NCI-H748 treated with DMSO at 0.1 percent for 48 hours (cell line): ENCODE measurements around the gene BDH1.
"Not testable (repeated sequence)": the region's sequence is repeated elsewhere in the genome, so short reads cannot be mapped to it uniquely, and the experiment has no call there.

Experiments used
- DNase-seq: peaks from one replicate; lab custom pipeline; 2025; lab: John Stamatoyannopoulos, UW

The BDH1 gene

GRCh38 chr3:197520311-197521276 lies 35.2 kb downstream of the BDH1 start:
- no peak for DNase-seq

DNA sequence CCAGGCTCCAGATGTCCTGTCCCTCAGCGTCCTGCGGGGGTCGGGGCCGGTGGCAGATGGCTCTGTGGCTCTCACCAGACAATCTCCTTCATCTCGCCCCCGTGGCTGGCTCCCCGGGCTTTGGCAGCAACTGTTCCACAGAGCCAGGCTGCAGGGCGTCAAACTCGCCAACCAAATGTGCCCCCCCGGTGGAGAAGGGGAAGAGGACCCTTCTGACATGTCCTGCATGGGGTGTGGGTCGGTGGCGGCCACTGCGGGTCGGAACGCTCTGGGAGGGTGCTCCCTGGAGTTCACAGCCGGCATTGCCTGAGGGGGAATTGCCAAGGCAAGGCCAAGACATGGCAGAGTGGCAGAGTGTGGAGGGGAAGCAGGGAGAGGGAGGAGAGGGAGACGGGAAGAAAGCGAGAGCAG lies 36.0 kb downstream of the BDH1 start:
- DNase-seq: no peak

- DNase-seq: no peak
These were observed 36.8 kb downstream of the BDH1 start for GRCh38 chr3:197518881-197519421.

- DNase-seq: not testable (repeated sequence)
These were observed 37.7 kb downstream of the BDH1 start for GRCh38 chr3:197517922-197518683.

- DNase-seq: not testable (repeated sequence)
These were observed 38.7 kb downstream of the BDH1 start for GRCh38 chr3:197516890-197517606.

GRCh38 chr3:197516517-197516889 lies 39.3 kb downstream of the BDH1 start:
- no peak for DNase-seq

GRCh38 chr3:197514786-197515355 lies 40.9 kb downstream of the BDH1 start:
- no peak for DNase-seq

DNA sequence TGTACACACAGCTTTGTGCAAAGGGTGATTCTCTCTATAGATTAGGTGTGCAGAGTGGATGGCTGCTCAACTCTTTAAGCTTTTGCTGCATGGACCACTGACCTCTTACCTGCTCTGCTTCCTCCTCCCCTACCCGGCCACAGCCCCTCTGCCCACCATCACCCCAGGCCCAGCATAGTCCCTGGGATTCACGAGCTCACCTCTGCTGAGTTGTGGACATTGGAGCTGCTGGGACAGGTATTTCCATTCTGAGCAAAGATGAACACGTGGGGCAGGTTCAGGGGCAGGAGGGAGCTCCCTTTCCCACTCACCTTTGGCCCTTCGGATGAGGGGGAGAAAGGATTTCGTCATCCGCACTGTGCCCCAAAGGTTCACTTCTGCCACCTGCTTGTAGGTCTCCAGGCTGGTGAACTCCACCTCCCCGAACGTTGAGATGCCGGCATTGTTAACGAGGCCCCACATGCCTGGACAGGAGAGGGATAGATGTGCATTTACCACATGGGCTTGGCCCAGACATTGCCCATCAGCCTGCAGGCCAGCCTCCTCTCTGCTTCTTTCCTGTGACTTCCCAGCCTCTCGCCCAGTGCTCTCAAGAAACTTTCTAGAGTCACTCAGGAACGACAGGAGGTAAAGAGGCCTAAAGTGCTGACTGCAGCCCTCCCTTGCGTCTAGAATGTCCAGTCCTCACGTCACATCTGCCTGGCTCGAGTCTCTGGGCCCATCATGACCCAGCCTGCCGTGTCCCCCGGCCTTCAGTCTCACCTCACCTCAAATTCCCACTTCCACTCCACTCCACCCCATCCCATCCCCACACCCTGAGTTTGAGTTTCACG lies 41.6 kb downstream of the BDH1 start:
- no peak for DNase-seq

DNA sequence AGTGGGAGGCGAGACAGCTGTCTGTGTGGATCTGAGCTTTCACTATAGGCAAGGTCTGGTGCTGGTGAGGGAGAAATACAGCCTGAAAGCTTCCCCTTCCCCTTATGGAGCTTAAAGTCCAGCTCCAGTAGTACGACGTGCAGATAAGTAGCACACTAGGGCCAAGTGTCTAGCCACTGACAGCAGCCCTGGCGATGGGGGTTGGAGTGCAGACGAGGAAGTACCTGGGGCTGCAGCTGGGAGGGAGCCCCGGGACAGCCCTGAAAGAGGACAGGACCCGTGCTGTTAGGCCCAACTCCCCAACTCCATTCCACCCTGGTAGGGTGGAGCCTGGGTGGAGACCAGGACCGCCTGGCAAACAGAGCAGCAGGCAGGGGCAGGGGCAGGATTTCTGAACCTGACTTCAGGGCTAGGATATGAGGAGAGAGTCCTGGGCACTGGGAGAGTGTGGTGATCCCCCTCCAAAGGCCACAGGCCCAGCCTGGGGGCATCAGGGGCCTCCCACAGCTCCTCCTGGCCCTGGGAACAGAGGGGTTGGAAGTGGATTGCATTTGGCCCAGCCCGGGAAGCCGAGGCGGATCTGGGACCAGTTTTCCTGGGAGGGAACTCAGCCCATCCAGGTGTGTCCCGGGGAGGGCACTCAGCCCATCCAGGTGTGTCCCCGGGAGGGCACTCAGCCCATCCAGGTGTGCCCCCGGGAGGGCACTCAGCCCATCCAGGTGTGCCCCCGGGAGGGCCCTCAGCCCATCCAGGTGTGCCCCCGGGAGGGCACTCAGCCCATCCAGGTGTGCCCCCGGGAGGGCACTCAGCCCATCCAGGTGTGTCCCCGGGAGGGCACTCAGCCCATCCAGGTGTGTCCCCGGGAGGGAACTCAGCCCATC lies 42.8 kb downstream of the BDH1 start:
- no peak for DNase-seq

DNA sequence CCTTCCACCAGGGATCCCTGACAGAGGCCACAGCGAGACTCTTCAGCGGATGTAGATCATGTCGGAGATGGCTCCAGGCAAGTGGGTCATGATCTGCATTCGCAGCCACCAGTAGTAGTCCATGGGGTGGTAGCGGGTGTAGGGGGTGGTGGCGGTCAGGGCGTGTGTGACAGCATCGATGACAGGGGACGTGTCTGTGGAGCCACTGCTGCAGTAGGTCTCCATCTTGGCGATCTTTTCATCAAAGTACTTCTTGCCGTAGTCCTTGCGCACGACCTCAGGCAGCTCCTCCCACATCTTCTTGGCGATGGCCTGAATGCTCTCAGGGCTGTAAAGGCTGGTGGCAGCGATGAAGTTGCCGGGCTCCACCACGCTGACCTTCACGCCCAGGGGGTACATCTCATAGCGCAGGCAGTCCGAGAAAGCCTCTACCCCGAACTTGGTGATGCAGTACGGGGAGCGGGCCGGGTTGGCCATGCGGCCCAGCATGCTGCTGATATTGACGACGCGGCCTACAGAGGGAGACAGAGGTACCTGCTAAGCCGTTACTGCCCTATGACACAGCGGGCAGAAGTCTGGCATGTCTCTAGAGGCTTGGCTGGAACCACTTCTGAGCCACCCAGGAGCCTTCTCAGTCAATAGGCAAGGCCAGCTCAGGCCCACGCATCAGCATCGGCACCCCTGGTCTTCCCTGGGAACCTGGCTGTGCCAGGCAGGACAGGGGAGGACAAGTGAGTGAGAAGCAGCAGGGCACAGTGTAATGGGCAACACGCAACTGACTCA lies 43.7 kb downstream of the BDH1 start:
- no peak for DNase-seq

GRCh38 chr3:197511130-197511529 lies 44.6 kb downstream of the BDH1 start:
- DNase-seq: no peak

DNA sequence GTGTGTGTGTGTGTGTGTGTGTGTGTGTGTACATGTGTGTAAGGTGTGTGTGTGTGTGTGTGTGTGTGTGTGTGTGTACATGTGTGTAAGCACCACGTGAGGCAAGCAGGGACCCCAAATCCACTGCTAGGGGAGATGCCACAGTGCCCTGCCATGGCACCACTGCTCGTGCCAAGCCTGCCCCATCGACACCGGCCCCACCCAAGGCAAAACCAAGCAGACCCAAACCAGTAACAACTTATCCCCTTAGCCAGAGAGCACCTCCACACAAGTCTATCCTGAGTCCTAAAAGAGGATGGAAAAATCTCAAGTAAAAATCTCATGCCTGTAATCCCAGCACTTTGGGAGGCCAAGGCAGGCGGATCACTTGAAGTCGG lies 45.1 kb downstream of the BDH1 start:
- no peak for DNase-seq

- DNase-seq: no peak
These were observed 46.6 kb downstream of the BDH1 start for GRCh38 chr3:197508924-197509775.

DNA sequence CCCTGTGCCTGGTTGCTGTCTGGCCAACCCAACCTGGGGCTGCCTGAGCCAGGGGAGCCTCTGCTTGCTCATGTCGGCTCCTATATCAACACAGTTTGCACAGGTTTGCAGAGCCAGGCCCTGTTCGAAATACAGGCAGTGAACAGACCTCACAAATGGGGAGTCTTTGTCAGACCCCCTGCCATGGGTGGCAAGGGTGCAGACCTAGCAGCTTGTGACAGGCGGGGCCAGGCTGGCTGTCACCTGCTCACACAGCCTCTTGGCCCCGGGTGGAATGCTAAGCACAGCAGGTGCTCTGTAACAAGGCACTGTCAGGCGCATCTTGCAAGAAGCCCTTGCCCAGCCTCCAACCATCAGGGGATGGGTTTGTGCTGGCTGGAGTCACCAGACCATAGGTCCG lies 47.3 kb downstream of the BDH1 start:
- no peak for DNase-seq

- no peak for DNase-seq
These were observed 47.7 kb downstream of the BDH1 start for GRCh38 chr3:197508051-197508451.

DNA sequence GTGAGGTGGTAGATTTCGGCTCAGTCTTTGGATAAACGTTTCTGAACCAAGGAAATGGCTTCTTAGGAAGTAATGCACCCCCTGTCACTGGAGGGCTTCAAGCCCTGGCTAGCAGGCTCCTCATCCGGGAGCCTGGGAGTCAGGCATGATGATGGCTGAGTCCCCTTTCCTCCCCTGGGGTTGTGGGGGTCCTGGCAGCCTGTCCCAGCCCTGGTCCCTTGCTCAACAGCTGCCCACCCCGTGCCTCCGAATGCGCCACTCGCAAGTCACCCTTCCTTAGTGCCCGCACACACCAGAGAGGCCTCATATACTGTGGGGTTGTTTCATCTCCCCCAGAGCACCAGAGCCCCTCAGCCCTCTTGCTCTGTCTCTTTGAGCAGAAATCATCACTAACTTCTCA lies 48.2 kb downstream of the BDH1 start:
- DNase-seq: no peak

DNA sequence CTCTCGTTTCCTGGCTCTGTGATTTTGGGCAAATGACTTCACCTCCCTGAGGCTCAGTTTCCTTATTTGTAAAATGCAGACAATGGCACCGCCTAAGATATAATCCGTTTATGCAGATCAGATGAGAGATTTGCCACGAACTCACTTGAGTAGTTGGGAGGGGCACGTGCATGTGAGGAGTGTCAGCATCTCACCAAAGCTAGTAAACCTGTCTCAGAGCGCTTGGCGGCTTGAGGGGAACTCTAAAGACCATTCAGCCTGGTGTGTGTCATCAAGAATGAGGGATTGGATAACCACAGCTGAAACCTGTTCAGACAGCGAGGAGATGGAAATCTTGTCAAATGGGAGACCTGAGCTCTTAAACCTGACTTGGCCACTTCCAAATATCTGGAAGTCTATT lies 48.7 kb downstream of the BDH1 start:
- DNase-seq: no peak
